DMS153 (cell line): ENCODE data around the gene CNOT2.

Experiments
- DNase-seq: peaks from one replicate; lab custom pipeline; 2025; lab: John Stamatoyannopoulos, UW

Gene CNOT2

GRCh38 chr12:70305794-70306193, 62.6 kb downstream of the CNOT2 start:
- no peak for DNase-seq

GRCh38 chr12:70306676-70307075, 63.4 kb downstream of the CNOT2 start:
- DNase-seq = no peak

- DNase-seq = no peak
Observed at GRCh38 chr12:70307868-70308267, 64.6 kb downstream of the CNOT2 start.

GRCh38 chr12:70309348-70309747, 66.1 kb downstream of the CNOT2 start:
- DNase-seq = no peak

GRCh38 chr12:70314145-70314544, 70.9 kb downstream of the CNOT2 start:
- no peak for DNase-seq

GRCh38 chr12:70317781-70318180, 74.5 kb downstream of the CNOT2 start:
- no peak for DNase-seq

GRCh38 chr12:70319605-70320004, 76.4 kb downstream of the CNOT2 start:
- DNase-seq = no peak

GRCh38 chr12:70321191-70321590, 78.0 kb downstream of the CNOT2 start:
- no peak for DNase-seq

- DNase-seq = no peak
Observed at GRCh38 chr12:70327541-70327940, 84.3 kb downstream of the CNOT2 start.

- DNase-seq = no peak
Observed at GRCh38 chr12:70329728-70330127, 86.5 kb downstream of the CNOT2 start.

GRCh38 chr12:70330158-70330557, 86.9 kb downstream of the CNOT2 start:
- DNase-seq = no peak

- DNase-seq = no peak
Observed at GRCh38 chr12:70332236-70332635, 89.0 kb downstream of the CNOT2 start.

- no peak for DNase-seq
Observed at GRCh38 chr12:70334742-70335141, 91.5 kb downstream of the CNOT2 start.

GRCh38 chr12:70338531-70338930, 95.3 kb downstream of the CNOT2 start:
- no peak for DNase-seq

GRCh38 chr12:70351076-70351475, 107.8 kb downstream of the CNOT2 start:
- DNase-seq = no peak

- no peak for DNase-seq
Observed at GRCh38 chr12:70353780-70354660, 110.8 kb downstream of the CNOT2 start.

- DNase-seq = no peak
Observed at GRCh38 chr12:70354787-70355186, 111.6 kb downstream of the CNOT2 start.

GRCh38 chr12:70355972-70356371, 112.7 kb downstream of the CNOT2 start:
- no peak for DNase-seq

- DNase-seq = no peak
Observed at GRCh38 chr12:70359458-70360197, 116.4 kb downstream of the CNOT2 start.

GRCh38 chr12:70360218-70360617, 117.0 kb downstream of the CNOT2 start:
- no peak for DNase-seq

- DNase-seq = no peak
Observed at GRCh38 chr12:70364695-70365397, 121.6 kb downstream of the CNOT2 start.

GRCh38 chr12:70365398-70365647, 122.1 kb downstream of the CNOT2 start:
- no peak for DNase-seq
